Neutrophil (primary cell): Measurements from ENCODE around the gene GSK3A.

Experiments used
- H3K27ac ChIP-seq: fragments of 200-600 bp; sonication (generic); 2 replicates; pipeline ENCODE4 v1.5.1; 2016; ENCODE audit warnings: mild to moderate bottlenecking, moderate library complexity
- H3K27me3 ChIP-seq: fragments of 200-600 bp; sonication (generic); 2 replicates; pipeline ENCODE4 v1.6.0; 2016; ENCODE audit warnings: mild to moderate bottlenecking
- H3K36me3 ChIP-seq: fragments of 200-600 bp; sonication (generic); 2 replicates; pipeline ENCODE4 v1.5.1; 2017
- H3K4me1 ChIP-seq, 2 experiments: fragments of 200-600 bp in 1 of 2; sonication (generic) in 1 of 2; 1 replicate in 1 of 2; 2 replicates in 1 of 2; pipeline versions ENCODE4 v1.5.1 to v1.6.1; 2013 to 2016; ENCODE audit warnings: low read depth in 1 of 2, low read length in 1 of 2, mild to moderate bottlenecking in 1 of 2, moderate library complexity in 1 of 2; ENCODE audit not compliant: control insufficient read depth in 1 of 2, insufficient read depth in 1 of 2
- H3K4me3 ChIP-seq, 2 experiments: fragments of 200-600 bp in 1 of 2; sonication (generic) in 1 of 2; 1 replicate in 1 of 2; 2 replicates in 1 of 2; pipeline ENCODE4 v1.5.1; 2013 to 2016; ENCODE audit warnings: low read depth in 1 of 2, low read length in 1 of 2, mild to moderate bottlenecking in 1 of 2, moderate library complexity in 1 of 2
- H3K9me3 ChIP-seq: fragments of 200-600 bp; sonication (generic); 2 replicates; pipeline ENCODE4 v1.5.1; 2016
- TF ChIP-seq, protein P1 (sequence below): fragments of 200-600 bp; sonication (generic); IDR thresholded peaks from 2 replicates; pipeline ENCODE4 v1.5.1; 2016; ENCODE audit warnings: antibody characterized with exemption

The GSK3A gene

DNA sequence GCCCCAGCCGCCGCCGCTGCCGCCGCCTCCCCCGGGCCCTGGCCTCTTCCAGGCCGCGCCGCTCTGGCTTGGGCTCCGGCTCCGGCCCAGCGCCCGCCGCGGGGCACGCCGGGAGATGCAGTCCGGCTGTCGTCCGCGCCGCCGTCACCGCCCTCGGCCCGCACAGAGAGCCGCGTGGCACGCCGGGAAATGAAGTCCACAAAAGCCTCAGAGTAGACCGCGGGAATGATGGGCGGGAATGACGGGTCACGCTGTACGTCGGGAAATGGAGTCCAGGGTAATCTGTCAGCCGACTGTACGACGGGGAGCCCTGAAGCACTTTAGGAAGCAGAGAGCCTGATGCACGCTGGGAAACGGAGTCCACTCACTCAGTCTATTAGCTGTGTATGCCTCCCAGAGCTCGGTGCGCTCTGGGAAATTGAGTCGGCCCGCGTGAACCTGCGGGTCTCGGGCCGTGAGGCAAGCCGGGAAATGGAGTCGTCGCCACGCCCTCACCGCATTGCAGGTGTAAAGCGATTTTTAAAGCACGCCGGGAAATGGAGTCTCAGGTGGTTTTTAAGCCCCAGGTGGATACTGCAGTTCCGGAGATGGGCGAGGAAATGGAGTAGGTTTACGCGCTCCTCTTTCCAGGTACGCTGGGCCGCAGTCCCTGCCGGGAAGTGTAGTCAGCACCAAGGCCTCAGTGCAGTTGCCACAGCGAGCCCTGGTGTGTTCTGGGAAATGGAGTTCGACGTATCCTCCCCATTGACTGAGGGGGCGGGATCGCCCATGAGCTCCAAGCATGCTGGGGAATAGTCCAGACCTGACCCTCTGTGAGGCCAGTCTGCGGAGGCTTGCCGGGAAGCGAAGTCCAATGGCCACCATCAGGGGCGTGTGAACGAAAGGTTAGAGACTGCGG is at the start of gene GSK3A:
Gene GSK3A, minus strand, starts transcription at position 91 of the 898 bp plus-strand sequence. CDS start 137 bp downstream, outside the sequence.
- Histone ChIP-seq H3K4me3 (peak within 1 kb of the TSS; percentile 65 to 94), H3K27ac (peak within 1 kb of the TSS; percentile 90), H3K36me3 (peaks cover 10% of the 10 kb centered on the region), H3K4me1 (peaks cover 45 to 48% of the 10 kb centered on the region in 2 experiments), H3K27me3 (no peaks in the 10 kb centered on the region), H3K9me3 (no peaks in the 10 kb centered on the region)
- TF ChIP-seq, protein P1, sequence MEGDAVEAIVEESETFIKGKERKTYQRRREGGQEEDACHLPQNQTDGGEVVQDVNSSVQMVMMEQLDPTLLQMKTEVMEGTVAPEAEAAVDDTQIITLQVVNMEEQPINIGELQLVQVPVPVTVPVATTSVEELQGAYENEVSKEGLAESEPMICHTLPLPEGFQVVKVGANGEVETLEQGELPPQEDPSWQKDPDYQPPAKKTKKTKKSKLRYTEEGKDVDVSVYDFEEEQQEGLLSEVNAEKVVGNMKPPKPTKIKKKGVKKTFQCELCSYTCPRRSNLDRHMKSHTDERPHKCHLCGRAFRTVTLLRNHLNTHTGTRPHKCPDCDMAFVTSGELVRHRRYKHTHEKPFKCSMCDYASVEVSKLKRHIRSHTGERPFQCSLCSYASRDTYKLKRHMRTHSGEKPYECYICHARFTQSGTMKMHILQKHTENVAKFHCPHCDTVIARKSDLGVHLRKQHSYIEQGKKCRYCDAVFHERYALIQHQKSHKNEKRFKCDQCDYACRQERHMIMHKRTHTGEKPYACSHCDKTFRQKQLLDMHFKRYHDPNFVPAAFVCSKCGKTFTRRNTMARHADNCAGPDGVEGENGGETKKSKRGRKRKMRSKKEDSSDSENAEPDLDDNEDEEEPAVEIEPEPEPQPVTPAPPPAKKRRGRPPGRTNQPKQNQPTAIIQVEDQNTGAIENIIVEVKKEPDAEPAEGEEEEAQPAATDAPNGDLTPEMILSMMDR = peak; percentile 54

DNA sequence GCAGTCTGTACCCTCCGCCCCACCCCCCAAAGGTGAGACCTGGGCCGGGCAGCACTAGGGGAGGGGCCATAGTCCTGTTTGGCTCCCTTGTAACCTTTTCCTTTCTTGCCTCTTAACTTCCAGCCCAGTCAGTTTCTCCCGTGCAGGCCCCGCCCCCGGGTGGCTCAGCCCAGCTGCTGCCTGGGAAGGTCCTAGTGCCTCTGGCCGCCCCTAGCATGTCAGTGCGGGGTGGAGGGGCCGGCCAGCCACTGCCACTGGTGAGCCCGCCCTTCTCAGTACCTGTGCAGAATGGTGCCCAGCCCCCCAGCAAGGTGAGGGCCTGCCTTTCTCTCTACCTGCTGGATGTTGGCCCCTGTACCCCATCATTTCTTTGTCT is 49.0 kb upstream of the GSK3A start:
- Histone ChIP-seq H3K27me3 (no peaks in the 10 kb centered on the region), H3K4me3 (no peak overlapping the region), H3K4me1 (peaks cover 2 to 3% of the 10 kb centered on the region in 2 experiments), H3K27ac (no peak overlapping the region), H3K36me3 (peaks cover 93% of the 10 kb centered on the region), H3K9me3 (no peaks in the 10 kb centered on the region)
- TF ChIP-seq, protein P1 = no peak

DNA sequence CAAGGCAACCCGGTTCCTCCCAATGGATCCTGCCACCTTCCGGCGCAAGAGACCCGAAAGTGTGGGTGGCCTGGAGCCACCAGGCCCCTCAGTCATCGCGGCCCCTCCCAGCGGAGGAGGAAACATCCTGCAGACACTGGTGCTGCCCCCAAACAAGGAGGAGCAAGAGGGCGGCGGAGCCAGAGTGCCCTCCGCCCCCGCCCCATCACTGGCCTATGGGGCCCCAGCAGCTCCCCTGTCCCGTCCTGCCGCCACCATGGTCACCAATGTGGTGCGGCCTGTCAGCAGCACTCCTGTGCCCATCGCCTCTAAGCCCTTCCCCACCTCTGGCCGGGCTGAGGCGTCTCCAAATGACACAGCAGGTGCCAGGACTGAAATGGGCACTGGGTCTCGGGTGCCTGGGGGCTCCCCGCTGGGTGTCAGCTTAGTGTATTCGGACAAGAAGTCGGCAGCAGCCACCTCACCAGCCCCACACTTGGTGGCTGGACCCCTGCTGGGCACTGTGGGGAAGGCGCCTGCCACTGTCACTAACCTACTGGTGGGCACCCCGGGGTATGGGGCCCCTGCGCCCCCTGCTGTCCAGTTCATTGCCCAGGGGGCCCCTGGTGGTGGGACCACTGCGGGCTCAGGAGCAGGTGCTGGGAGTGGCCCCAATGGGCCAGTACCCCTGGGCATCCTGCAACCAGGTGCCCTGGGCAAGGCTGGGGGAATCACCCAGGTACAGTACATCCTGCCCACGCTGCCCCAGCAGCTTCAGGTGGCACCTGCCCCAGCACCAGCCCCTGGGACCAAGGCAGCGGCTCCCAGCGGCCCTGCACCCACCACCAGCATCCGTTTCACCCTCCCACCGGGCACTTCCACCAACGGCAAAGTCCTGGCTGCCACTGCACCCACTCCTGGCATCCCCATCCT is 48.4 kb upstream of the GSK3A start:
- H3K4me3 ChIP-seq = no peak overlapping the region
- no peaks in the 10 kb centered on the region for H3K27me3 ChIP-seq
- H3K4me1 ChIP-seq = peaks cover 8 to 9% of the 10 kb centered on the region in 2 experiments
- H3K27ac ChIP-seq = no peak overlapping the region
- H3K9me3 ChIP-seq = no peaks in the 10 kb centered on the region
- H3K36me3 ChIP-seq = peaks cover 92% of the 10 kb centered on the region
- TF ChIP-seq, protein P1 = peak; percentile 39

DNA sequence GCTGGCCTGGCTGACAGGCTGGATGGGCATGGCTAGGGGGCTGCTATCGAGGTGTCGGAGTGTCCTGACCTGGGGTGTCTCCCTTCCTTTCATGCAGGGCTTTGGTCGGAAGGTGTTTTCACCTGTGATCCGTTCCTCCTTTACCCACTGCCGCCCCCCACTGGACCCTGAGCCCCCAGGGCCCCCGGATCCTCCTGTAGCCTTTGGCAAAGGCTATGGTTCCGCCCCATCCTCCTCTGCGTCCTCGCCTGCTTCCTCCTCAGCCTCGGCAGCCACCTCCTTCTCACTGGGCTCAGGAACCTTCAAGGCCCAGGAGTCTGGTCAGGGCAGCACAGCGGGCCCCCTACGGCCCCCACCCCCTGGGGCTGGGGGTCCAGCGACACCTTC is 47.7 kb upstream of the GSK3A start:
- TF ChIP-seq, protein P1 = no peak
- Histone ChIP-seq H3K4me1 (peaks cover 15 to 16% of the 10 kb centered on the region in 2 experiments), H3K27me3 (no peaks in the 10 kb centered on the region), H3K36me3 (peaks cover 86% of the 10 kb centered on the region), H3K4me3 (no peak overlapping the region), H3K9me3 (no peaks in the 10 kb centered on the region), H3K27ac (no peak overlapping the region)

DNA sequence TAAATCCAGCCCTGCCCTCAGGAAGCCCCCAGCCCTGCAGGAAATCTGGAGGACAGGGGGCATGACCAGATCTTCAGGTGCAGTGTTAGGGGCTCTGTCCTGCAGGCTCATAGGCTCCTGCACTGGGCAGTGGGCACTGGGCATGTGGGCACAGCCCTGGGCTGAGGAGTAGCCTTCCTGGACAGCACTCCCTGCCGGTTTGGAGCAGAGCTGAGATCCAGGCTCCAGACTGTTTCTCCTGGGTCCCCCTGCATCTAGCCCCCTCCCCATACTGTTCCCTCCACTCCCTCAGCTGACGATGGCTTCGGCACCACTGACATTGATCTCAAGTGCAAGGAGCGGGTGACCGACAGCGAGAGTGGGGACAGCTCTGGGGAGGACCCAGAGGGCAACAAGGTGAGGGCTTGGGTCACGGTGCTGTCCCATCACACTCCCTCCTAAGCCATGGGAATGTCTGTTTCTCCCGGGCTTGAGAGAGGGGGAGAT is 47.2 kb upstream of the GSK3A start:
- Histone ChIP-seq H3K27me3 (no peaks in the 10 kb centered on the region), H3K4me1 (peaks cover 20 to 21% of the 10 kb centered on the region in 2 experiments), H3K27ac (no peak overlapping the region), H3K4me3 (no peak overlapping the region), H3K9me3 (no peaks in the 10 kb centered on the region), H3K36me3 (peaks cover 80% of the 10 kb centered on the region)
- TF ChIP-seq, protein P1 = no peak
